K562 (cell line): ENCODE results near the gene TUBE1. TPM values are rescaled to one million over a fixed set of nuclear protein-coding genes. Genes with fewer than 3 reads are reported as not detected.

Experiments used
- ATAC-seq: fragments of 200-7000 bp; cut with Tn5 transposase; 3 replicates; pipeline ENCODE4 v1.9.1; 2020; ENCODE audit warnings: moderate library complexity
- Bru-seq: library from RNA; stranded (reverse); fragments of 400-500 nt; gene quantifications from one replicate; lab custom pipeline; 2021; lab: Mats Ljungman, UMichigan
- BruChase-seq, 2 experiments: library from RNA; stranded (reverse); fragments of 400-500 nt; gene quantifications; one replicate each; lab custom pipeline; 2021; lab: Mats Ljungman, UMichigan
- BruUV-seq: library from RNA; stranded (reverse); fragments of 400-500 nt; replicated peaks from 2 replicates; lab custom pipeline; 2021; lab: Mats Ljungman, UMichigan
- CTCF ChIA-PET: fragments of 300-600 bp; formaldehyde crosslinking; extraction: SDS; loops from one replicate; lab custom pipeline; 2021; ENCODE audit warnings: low intra/inter-chr PET ratio; lab: Yijun Ruan, JAX
- POLR2A ChIA-PET: fragments of 300-600, 350-650 bp; sonication (Branson Sonifier 250); formaldehyde crosslinking; extraction: SDS; loops from one replicate; lab custom pipeline; 2021; ENCODE audit warnings: antibody characterized with exemption, inconsistent platforms; lab: Yijun Ruan, JAX
- DNase-seq, 4 experiments: peaks; one replicate each; pipeline versions ENCODE4 v3.0.0 to v3.0.0-alpha.2; 2011 to 2018; ENCODE audit warnings: low spot score in 3 of 4, mixed read lengths in 3 of 4; ENCODE audit errors: extremely low read depth in 1 of 4
- FAIRE-seq: peaks from 2 replicates; lab custom pipeline; 2011; peaks lifted over from hg19 to GRCh38; lab: Jason Lieb, UNC
- H2AFZ ChIP-seq: 2 replicates; pipeline ENCODE4 v1.6.0; 2011; ENCODE audit warnings: low read depth, low read length, control low read depth, inconsistent platforms
- H3K27ac ChIP-seq: fragments of 200-600 bp; 3 replicates; pipeline ENCODE4 v1.8.0; 2011; ENCODE audit warnings: low read depth, mild to moderate bottlenecking, control low read depth, inconsistent platforms, low read length, moderate library complexity, mixed read lengths; ENCODE audit errors: extremely low read depth
- H3K27me3 ChIP-seq, 2 experiments: fragments of 300-600 bp in 1 of 2; 2 replicates in 1 of 2; 3 replicates in 1 of 2; pipeline versions ENCODE4 v1.6.0 to v1.8.0; 2011; ENCODE audit warnings: inconsistent platforms in 2 of 2, low read length in 2 of 2, mild to moderate bottlenecking in 1 of 2, mixed read lengths in 1 of 2, moderate library complexity in 1 of 2; ENCODE audit not compliant: control insufficient read depth in 2 of 2, insufficient read depth in 2 of 2
- H3K36me3 ChIP-seq: fragments of 300-600 bp; 3 replicates; pipeline ENCODE4 v1.8.0; 2011; ENCODE audit warnings: mild to moderate bottlenecking, low read length, inconsistent platforms; ENCODE audit not compliant: control insufficient read depth, insufficient read depth
- H3K4me1 ChIP-seq, 2 experiments: fragments of 200-600 bp in 1 of 2; replicated peaks in 1 of 2; 2 replicates in 1 of 2; 3 replicates in 1 of 2; pipeline versions ENCODE4 v1.5.1 to v1.8.0; 2011; ENCODE audit warnings: inconsistent platforms in 2 of 2, low read length in 2 of 2, mild to moderate bottlenecking in 1 of 2, mixed read lengths in 1 of 2, moderate library complexity in 1 of 2; ENCODE audit not compliant: control insufficient read depth in 2 of 2, insufficient read depth in 2 of 2
- H3K4me2 ChIP-seq: 2 replicates; pipeline ENCODE4 v1.6.1; 2011; ENCODE audit warnings: low read length, control low read depth, inconsistent platforms, mixed read lengths; ENCODE audit not compliant: insufficient read depth
- H3K4me3 ChIP-seq: fragments of 200-600 bp; sonication (generic), shearing (Covaris generic); 2 replicates; pipeline ENCODE4 v1.5.1; 2016; ENCODE audit warnings: control low read depth, inconsistent platforms
- H3K79me2 ChIP-seq: fragments of 200-600 bp; 3 replicates; pipeline ENCODE4 v1.8.0; 2011; ENCODE audit warnings: low read length, inconsistent platforms; ENCODE audit not compliant: control insufficient read depth, insufficient read depth
- H3K9ac ChIP-seq, 2 experiments: 2 replicates each; pipeline versions ENCODE4 v1.6.0 to v1.6.1; 2011; ENCODE audit warnings: low read depth in 2 of 2, low read length in 2 of 2, control low read depth in 1 of 2, inconsistent platforms in 1 of 2, mild to moderate bottlenecking in 1 of 2, mixed read lengths in 1 of 2; ENCODE audit not compliant: insufficient read depth in 1 of 2
- H3K9me1 ChIP-seq: one replicate; pipeline ENCODE4 v1.6.0; 2011; ENCODE audit warnings: inconsistent platforms, mild to moderate bottlenecking, low read length, moderate library complexity; ENCODE audit not compliant: control insufficient read depth, insufficient read depth
- H3K9me3 ChIP-seq: replicated peaks from 2 replicates; pipeline ENCODE4 v1.5.1; 2011; ENCODE audit warnings: low read depth, low read length, inconsistent platforms; ENCODE audit not compliant: control insufficient read depth, insufficient read depth
- H4K20me1 ChIP-seq: replicated peaks from 2 replicates; pipeline ENCODE4 v1.6.1; 2011; ENCODE audit warnings: low read length, inconsistent platforms, mixed read lengths; ENCODE audit not compliant: control insufficient read depth, insufficient read depth
- KDM5B ChIP-seq: fragments of 200-600 bp; sonication (generic); IDR thresholded peaks from 2 replicates; pipeline ENCODE4 v1.6.1; 2012; ENCODE audit warnings: low read depth, mild to moderate bottlenecking, moderate library complexity, low read length, control low read depth, inconsistent platforms; ENCODE audit not compliant: insufficient replicate concordance
- NCOA4 ChIP-seq: fragments of 450-650 bp; IDR thresholded peaks from 2 replicates; pipeline ENCODE4 v1.6.1; 2018; ENCODE audit warnings: mild to moderate bottlenecking; ENCODE audit not compliant: partially characterized antibody
- NEUROD1 ChIP-seq: fragments of 150-350 bp; IDR thresholded peaks from 2 replicates; pipeline ENCODE4 v1.6.1; 2014; ENCODE audit warnings: borderline replicate concordance, low read length, low read depth; ENCODE audit not compliant: partially characterized antibody
- RCOR1 ChIP-seq, 2 experiments: IDR thresholded peaks; 2 replicates each; pipeline ENCODE4 v1.6.1; 2012; ENCODE audit warnings: low read depth in 2 of 2, low read length in 2 of 2, borderline replicate concordance in 1 of 2, improper control_type of control experiment in 1 of 2
- ZBTB2 ChIP-seq: fragments of 450-650 bp; IDR thresholded peaks from 2 replicates; pipeline ENCODE4 v1.6.1; 2016; ENCODE audit warnings: antibody characterized with exemption
- ZNF518B ChIP-seq: fragments of 250-450 bp; sonication (Bioruptor Pico); IDR thresholded peaks from 2 replicates; pipeline ENCODE4 v1.5.0; 2021; ENCODE audit warnings: mild to moderate bottlenecking, moderate library complexity
- WGBS: fragments of 100-300 bp; shearing (Covaris generic); methylation state at CpG from one replicate; pipeline ENCODE4 v1.1.6; 2016; ENCODE audit warnings: low coverage, mixed read lengths; ENCODE audit not compliant: insufficient coverage; ENCODE audit errors: missing lambda C conversion rate; 5-methylcytosine and 5-hydroxymethylcytosine counted together
- in situ Hi-C: fragments of 300-500 bp; cut with MboI; formaldehyde crosslinking; loops from 4 replicates; pipeline ENCODE4 v1.15.0; 2018; ENCODE audit warnings: inconsistent platforms, mixed read lengths
- intact Hi-C: fragments of 100-400 bp; cut with micrococcal nuclease; formaldehyde crosslinking; loops from 2 replicates; pipeline ENCODE4 v1.14.2; 2022
- long read RNA-seq, 3 experiments: library from polyadenylated mRNA in 2 of 3; library from RNA in 1 of 3; unstranded in 2 of 3; stranded (forward) in 1 of 3; transcript quantifications; one replicate each; pipeline ENCODE4 v2.0.0, GENCODE V29; 2019 to 2022
- polyA minus RNA-seq, 3 experiments: library from RNA; depleted of rRNA, polyadenylated mRNA; stranded (reverse); fragments of >200 nt; gene quantifications; 2 replicates each; pipeline ENCODE4 v1.2.3, GENCODE V29; 2011
- polyA plus RNA-seq, 8 experiments: library from polyadenylated mRNA; depleted of rRNA in 4 of 8; stranded (reverse) in 5 of 8; unstranded in 3 of 8; fragments of >200 nt; fragmentation: Nextera tagmentation in 2 of 8; fragmentation: Illumina TruSeq in 1 of 8; extraction: Ambion mirVana in 2 of 8; extraction: Trizol in 1 of 8; gene quantifications; 2 replicates each; pipeline versions ENCODE4 v1.2.1 to v1.2.3, GENCODE V29; 2011 to 2014; ENCODE audit warnings: inconsistent platforms in 1 of 8, missing spikeins in 1 of 8
- total RNA-seq, 7 experiments: library from RNA; depleted of rRNA in 6 of 7; stranded (reverse); fragments of >200 nt in 6 of 7; fragmentation: Illumina TruSeq in 2 of 7; extraction: Trizol in 2 of 7; gene quantifications; 2 replicates each; pipeline versions ENCODE4 v1.2.1 to v1.2.3, GENCODE V29; 2011 to 2021; ENCODE audit warnings: low replicate concordance in 1 of 7

TUBE1 gene
- 56.2 and 157 TPM in 2 replicates for total RNA-seq (2011; cell fraction: chromatin; rRNA removed; ENCODE audit: low replicate concordance)
- 30.2 and 37.0 TPM in 2 replicates for total RNA-seq (2011; cell fraction: nucleolus; rRNA removed)
- 68.5 and 112 TPM in 2 replicates for total RNA-seq (2011; cell fraction: nucleoplasm; rRNA removed)
- total RNA-seq (2014; rRNA removed) (35.0 TPM in 2 replicates), total RNA-seq (2014; rRNA removed; fragmentation: Illumina TruSeq; extraction: Trizol) (39.1 and 39.6 TPM in 2 replicates), total RNA-seq (2015; rRNA removed; fragmentation: Illumina TruSeq; extraction: Trizol) (17.2 and 21.8 TPM in 2 replicates), total RNA-seq (2021) (21.7 and 22.2 TPM in 2 replicates), polyA plus RNA-seq (2011; rRNA removed) (58.4 and 67.9 TPM in 2 replicates), polyA plus RNA-seq (2014; fragmentation: Illumina TruSeq; extraction: Trizol) (30.2 and 30.8 TPM in 2 replicates), polyA plus RNA-seq (2014; fragmentation: Nextera tagmentation; extraction: Ambion mirVana) (10 to 100 TPM; 18.9 to 21.6 TPM), polyA plus RNA-seq (2014; rRNA removed) (36.9 and 41.2 TPM in 2 replicates), polyA minus RNA-seq (2011; rRNA and poly(A)+ RNA removed) (35.5 and 53.3 TPM in 2 replicates), Bru-seq, nascent RNA (percentile 91 among the genes with signal in this experiment), BruChase-seq, experiment 1, labeled RNA remaining after a 2-hour chase (percentile 96 among the genes with signal in this experiment), BruChase-seq, experiment 2, labeled RNA remaining after a 6-hour chase (percentile 97 among the genes with signal in this experiment)
- polyA plus RNA-seq (2011; cell fraction: cytosol; rRNA removed), result 7.1 and 21.4 TPM in 2 replicates
- 60.5 and 104 TPM in 2 replicates for polyA plus RNA-seq (2011; cell fraction: nucleus; rRNA removed)
- 10.0 and 20.1 TPM in 2 replicates for polyA plus RNA-seq (2012)
- 9.9 and 12.3 TPM in 2 replicates for polyA minus RNA-seq (2011; cell fraction: cytosol; rRNA and poly(A)+ RNA removed)
- 64.0 and 118 TPM in 2 replicates for polyA minus RNA-seq (2011; cell fraction: nucleus; rRNA and poly(A)+ RNA removed)
- long read RNA-seq, experiment 1, transcript TUBE1-202 (12 exons, 2,142 nt), result major isoform, 19 of 47 reads
- long read RNA-seq, experiment 1, partial matches to known transcripts, result 11 of 47 reads
- long read RNA-seq, experiment 1, other reads (novel, unspliced or antisense), result 17 of 47 reads
- long read RNA-seq, experiment 2, partial matches to known transcripts, result 4 of 6 reads
- long read RNA-seq, experiment 2, other reads (novel, unspliced or antisense), result 2 of 6 reads
- long read RNA-seq, experiment 3, transcript TUBE1-202 (12 exons, 2,142 nt), result major isoform, 19 of 35 reads
- long read RNA-seq, experiment 3, partial matches to known transcripts, result 6 of 35 reads
- long read RNA-seq, experiment 3, other reads (novel, unspliced or antisense), result 10 of 35 reads

GRCh38 chr6:112087136-112087911 lies at the start of gene TUBE1, which contains the start of gene FAM229B:
TSS of gene TUBE1 (minus strand) at chr6:112087482. CDS start at chr6:112087434, 48 bp downstream.
TSS of gene FAM229B (plus strand) at chr6:112087591. CDS start at chr6:112099284, 11,693 bp downstream.
- 5% methylated on average over 47 of the region's 60 CpGs for WGBS
- Histone ChIP-seq H3K27me3 (peaks cover 0 to 2% of the 10 kb centered on the region in 2 experiments; a peak in 2 of 5 replicates), H3K9me1 (no peaks in the 10 kb centered on the region), H3K4me1 (no peaks in the 10 kb centered on the region; a peak in 1 of 5 replicates), H3K27ac (peak within 1 kb of the TSS; percentile 67), H3K4me3 (peak within 1 kb of the TSS; percentile 62), H4K20me1 (no peaks in the 10 kb centered on the region), H3K36me3 (peaks cover 28% of the 10 kb centered on the region), H3K9me3 (no peaks in the 10 kb centered on the region), H3K79me2 (peaks cover 9% of the 10 kb centered on the region; the same call in 2 of the 3 replicates), H2AFZ (peak within 1 kb of the TSS; percentile 95), H3K4me2 (peak within 1 kb of the TSS; percentile 92), H3K9ac (peak within 1 kb of the TSS; percentile 81 to 98)
- in situ Hi-C loops (no loop called here), intact Hi-C loops (loop anchor here (2.0 to 5.0 kb wide), 2 partner anchors 60 to 75 kb away; no protein-coding TSS in a partner anchor)
- CTCF ChIA-PET, result interaction anchor here (2.2 kb wide), 1 partner anchor 76 kb away, joined by 11 read pairs; no protein-coding TSS in a partner anchor
- POLR2A ChIA-PET, result interaction anchor here (0.7 to 1.8 kb wide), 5 partner anchors 13 to 1827 kb away, joined by 3 to 9 read pairs (median 3); no protein-coding TSS in a partner anchor
- peak; percentile 97 for ATAC-seq
- DNase-seq, result peak; percentile 81 to 96 (median 84)
- peak; percentile 99 for FAIRE-seq
- BruUV-seq, result no TSS peak
- TF ChIP-seq KDM5B (peak; percentile 91), NCOA4 (no peak), NEUROD1 (peak; percentile 51), ZBTB2 (0 out of 2 replicates have a peak, but pooled peaks have one; percentile 52), ZNF518B (CRISPR knock-in tag) (no peak), RCOR1 (IDR thresholded peaks at IDR 0.05; ENCODE audit: borderline replicate concordance in 1 of 2, low read depth in 2 of 2, low read length in 2 of 2) (0 out of 4 replicates have a peak, but pooled peaks of 1 of the 2 experiments have one; percentile 33)
